HFFc6 (cell line): ENCODE data around the gene DCUN1D2. TPM values are rescaled to one million over a fixed set of nuclear protein-coding genes. Genes with fewer than 3 reads are reported as not detected.

Experiments used
- DNase-seq: peaks from one replicate; pipeline ENCODE4 v3.0.0-alpha.2; 2018
- H3K27ac Mint-ChIP-seq: 2 replicates; pipeline ENCODE4 v1.8.0; 2020; ENCODE audit warnings: mild to moderate bottlenecking, mixed read lengths
- H3K27me3 Mint-ChIP-seq: 2 replicates; pipeline ENCODE4 v1.8.0; 2021; ENCODE audit warnings: mild to moderate bottlenecking, moderate library complexity, mixed read lengths; ENCODE audit not compliant: insufficient read depth
- H3K36me3 Mint-ChIP-seq: 2 replicates; pipeline ENCODE4 v1.8.0; 2021; ENCODE audit warnings: low read depth, mixed read lengths
- H3K4me1 Mint-ChIP-seq: 2 replicates; pipeline ENCODE4 v1.8.0; 2020; ENCODE audit warnings: low read depth, mixed read lengths
- H3K4me3 Mint-ChIP-seq: 2 replicates; pipeline ENCODE4 v1.8.0; 2020; ENCODE audit warnings: mild to moderate bottlenecking, moderate library complexity, mixed read lengths
- H3K9me3 Mint-ChIP-seq: 2 replicates; pipeline ENCODE4 v1.8.0; 2020; ENCODE audit warnings: mild to moderate bottlenecking, mixed read lengths
- total RNA-seq, 6 experiments: library from RNA; stranded (reverse); fragmentation: NEBNext Ultra II Directional; extraction: Animal tissue kit (Norgen Biotek cat#: 25700); gene quantifications; 2 replicates in 1 of 6; 3 replicates in 5 of 6; pipeline ENCODE4 v1.2.3, GENCODE V29; 2021
- TF ChIP-seq, protein P1 (sequence below): fragments of 200-600 bp; sonication (generic); IDR thresholded peaks from 2 replicates; pipeline ENCODE4 v1.5.0; 2021; ENCODE audit warnings: antibody characterized with exemption, mild to moderate bottlenecking

DCUN1D2 gene
- total RNA-seq, 6 experiments from 2014 or later: 7.6 to 9.3 (median 9.0) TPM

DNA sequence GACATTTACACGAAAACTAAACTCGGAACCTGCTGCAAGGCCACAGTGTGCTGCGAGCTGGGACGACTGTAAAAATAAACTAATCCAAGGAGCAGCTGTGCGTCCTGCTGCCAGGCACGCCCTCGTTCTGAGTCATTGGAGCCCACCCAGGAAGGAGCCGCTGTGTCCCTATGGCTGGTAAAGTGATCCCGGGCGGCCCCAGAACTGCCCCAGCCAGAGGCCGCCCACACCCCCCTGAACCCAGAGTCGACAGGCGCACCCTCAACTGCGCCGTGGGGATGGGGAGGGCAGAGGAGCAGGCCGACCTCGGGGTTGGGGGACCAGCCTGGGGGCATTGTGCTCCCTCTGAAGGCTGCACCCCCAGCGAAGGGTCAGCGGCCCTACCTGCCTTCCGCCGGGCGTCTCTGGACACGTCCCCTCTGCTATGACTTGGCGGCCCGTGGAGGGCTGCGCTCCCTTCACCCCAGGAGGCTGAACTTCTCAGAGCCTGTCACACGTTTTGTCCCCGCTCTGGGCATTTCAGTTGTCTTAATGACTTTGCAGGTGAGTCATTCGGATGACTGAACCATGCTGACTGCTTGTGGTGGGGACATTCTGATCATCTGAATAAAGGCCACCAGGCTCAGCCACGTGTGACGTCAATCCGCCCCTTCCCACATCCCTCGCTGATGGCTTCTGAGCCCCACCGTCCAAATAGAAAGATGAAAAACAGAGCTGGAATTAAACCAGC is 79.9 kb downstream of the DCUN1D2 start:
- H3K27ac Mint-ChIP-seq: peak overlapping the region; percentile 99
- peaks cover 4% of the 10 kb centered on the region; the same call in 1 of the 2 replicates for H3K9me3 Mint-ChIP-seq
- TF ChIP-seq, protein P1, sequence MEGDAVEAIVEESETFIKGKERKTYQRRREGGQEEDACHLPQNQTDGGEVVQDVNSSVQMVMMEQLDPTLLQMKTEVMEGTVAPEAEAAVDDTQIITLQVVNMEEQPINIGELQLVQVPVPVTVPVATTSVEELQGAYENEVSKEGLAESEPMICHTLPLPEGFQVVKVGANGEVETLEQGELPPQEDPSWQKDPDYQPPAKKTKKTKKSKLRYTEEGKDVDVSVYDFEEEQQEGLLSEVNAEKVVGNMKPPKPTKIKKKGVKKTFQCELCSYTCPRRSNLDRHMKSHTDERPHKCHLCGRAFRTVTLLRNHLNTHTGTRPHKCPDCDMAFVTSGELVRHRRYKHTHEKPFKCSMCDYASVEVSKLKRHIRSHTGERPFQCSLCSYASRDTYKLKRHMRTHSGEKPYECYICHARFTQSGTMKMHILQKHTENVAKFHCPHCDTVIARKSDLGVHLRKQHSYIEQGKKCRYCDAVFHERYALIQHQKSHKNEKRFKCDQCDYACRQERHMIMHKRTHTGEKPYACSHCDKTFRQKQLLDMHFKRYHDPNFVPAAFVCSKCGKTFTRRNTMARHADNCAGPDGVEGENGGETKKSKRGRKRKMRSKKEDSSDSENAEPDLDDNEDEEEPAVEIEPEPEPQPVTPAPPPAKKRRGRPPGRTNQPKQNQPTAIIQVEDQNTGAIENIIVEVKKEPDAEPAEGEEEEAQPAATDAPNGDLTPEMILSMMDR: no peak
- no peaks in the 10 kb centered on the region for H3K36me3 Mint-ChIP-seq
- H3K4me3 Mint-ChIP-seq: peak overlapping the region; percentile 84
- peaks cover 41% of the 10 kb centered on the region for H3K4me1 Mint-ChIP-seq
- peaks cover 9% of the 10 kb centered on the region for H3K27me3 Mint-ChIP-seq
- peak; percentile 92 for DNase-seq

GRCh38 chr13:113408562-113408961 is 81.9 kb downstream of the DCUN1D2 start:
- peaks cover 6% of the 10 kb centered on the region for H3K27me3 Mint-ChIP-seq
- DNase-seq: no peak
- no peaks in the 10 kb centered on the region for H3K36me3 Mint-ChIP-seq
- TF ChIP-seq, protein P1: no peak
- H3K9me3 Mint-ChIP-seq: peaks cover 4% of the 10 kb centered on the region; the same call in 1 of the 2 replicates
- no peak overlapping the region for H3K4me3 Mint-ChIP-seq
- peaks cover 36% of the 10 kb centered on the region for H3K4me1 Mint-ChIP-seq
- no peak overlapping the region for H3K27ac Mint-ChIP-seq

DNA sequence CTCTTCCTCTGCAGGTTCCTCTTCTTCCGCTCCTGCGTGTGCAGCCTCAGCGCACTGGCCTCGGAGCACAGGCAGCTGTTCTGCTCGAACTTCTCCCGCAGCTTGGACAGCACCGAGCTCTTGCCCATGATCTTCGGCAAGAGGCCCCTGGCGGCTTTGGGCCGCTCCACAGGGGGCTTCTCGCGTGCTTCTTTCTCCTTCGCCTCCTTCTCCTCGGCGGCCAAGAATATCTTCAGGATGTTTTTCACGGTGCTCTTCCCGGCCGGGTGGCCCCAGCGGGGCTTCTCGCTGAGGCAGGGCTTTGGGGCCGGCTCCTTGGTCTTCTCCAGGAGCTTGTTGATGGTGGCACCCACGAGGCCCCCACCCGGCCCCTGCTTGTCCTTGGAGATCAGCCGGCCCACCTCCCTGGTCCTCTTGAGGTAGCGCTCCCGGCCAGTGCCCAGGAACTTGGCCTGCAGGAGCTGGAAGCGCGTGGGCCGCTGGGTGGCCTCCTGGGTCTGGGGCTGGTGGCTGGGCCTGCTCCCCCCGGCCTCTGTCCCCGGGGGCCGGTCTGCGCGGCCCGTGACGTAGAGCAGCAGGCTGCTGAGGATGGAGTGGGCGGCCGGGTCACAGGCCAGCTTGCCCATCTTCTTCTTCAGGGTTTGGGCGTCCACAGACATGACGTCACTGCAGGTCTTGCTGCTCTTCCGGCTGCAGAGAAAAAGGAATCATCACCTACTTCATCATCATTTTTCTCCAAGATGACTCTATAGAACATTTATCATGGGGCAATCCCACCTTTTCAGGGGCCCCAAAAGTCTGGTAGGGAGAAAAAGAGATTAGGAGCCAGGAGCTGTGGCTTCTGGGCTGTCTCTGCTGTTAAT is 82.7 kb downstream of the DCUN1D2 start:
- Mint-ChIP-seq H3K9me3 (no peaks in the 10 kb centered on the region), H3K4me3 (no peak overlapping the region), H3K4me1 (peaks cover 31% of the 10 kb centered on the region), H3K36me3 (no peaks in the 10 kb centered on the region), H3K27me3 (peaks cover 6% of the 10 kb centered on the region), H3K27ac (no peak overlapping the region)
- TF ChIP-seq, protein P1: no peak
- no peak for DNase-seq

DNA sequence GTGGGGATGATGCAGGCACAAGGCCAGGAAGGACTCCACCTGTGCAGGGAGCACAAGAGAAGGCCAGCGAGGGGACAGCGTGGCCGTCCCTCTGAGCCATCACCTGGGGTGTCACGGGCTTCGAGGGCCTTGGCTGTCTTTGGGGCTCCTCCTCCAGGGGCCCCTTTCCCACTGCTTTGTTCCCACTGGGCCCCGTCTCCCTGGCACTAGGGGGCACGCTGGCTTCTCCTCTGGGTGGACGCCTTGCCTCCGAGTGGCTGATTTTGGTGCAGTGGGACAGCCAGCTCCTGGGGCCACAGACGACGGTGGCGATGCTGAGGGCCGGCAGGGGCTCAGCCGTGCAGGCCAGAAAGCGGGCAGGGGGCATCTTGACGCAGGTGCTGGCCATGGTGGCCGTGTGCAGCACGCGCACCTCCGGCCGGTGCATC is 83.4 kb downstream of the DCUN1D2 start:
- no peaks in the 10 kb centered on the region for H3K9me3 Mint-ChIP-seq
- no peak overlapping the region for H3K4me3 Mint-ChIP-seq
- H3K27ac Mint-ChIP-seq: no peak overlapping the region
- TF ChIP-seq, protein P1: no peak
- DNase-seq: no peak
- no peaks in the 10 kb centered on the region for H3K36me3 Mint-ChIP-seq
- H3K4me1 Mint-ChIP-seq: peaks cover 31% of the 10 kb centered on the region
- peaks cover 6% of the 10 kb centered on the region for H3K27me3 Mint-ChIP-seq

DNA sequence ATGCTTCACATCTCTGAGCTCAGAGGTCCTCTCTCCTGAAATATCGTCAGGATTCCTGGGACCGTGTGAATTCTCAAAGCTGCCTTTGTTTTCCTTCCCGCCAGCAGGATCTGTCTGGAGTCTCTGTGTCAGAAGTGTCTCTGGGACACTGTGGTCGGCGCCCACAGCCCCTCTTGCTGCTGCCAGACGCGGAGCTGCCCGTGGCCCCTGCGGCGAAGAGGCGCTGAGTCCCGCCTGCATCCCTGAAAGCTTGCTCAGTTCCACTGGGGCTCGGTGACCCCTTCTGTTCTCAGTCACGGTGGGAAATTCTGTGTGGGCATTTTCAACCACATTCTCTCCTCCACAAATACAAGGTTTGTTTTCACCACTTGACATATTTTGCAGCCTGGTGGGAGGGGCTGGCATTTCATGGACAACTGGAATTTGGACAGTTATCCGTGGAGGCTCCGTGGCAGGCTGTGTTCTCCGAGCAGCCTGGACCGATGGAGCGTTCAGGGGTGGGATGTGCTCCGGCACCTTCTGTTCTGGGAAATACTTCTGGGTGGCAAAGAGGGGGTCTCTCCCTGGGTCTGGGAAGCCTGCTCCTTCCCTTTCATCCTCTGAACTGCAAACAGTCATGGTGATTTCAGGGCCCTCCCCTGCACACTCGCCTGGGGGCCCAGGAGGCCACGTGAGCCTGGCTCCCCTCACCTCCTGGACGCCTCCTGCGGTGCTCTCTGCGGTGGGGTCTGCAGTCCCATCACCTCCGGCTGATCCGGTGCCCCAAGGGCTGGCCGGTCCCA is 84.0 kb downstream of the DCUN1D2 start:
- Mint-ChIP-seq H3K36me3 (no peaks in the 10 kb centered on the region), H3K9me3 (no peaks in the 10 kb centered on the region), H3K27me3 (peaks cover 8% of the 10 kb centered on the region), H3K4me3 (no peak overlapping the region), H3K4me1 (peaks cover 25% of the 10 kb centered on the region), H3K27ac (no peak overlapping the region)
- TF ChIP-seq, protein P1: no peak
- DNase-seq: no peak
